ENCODE results near the gene GPR35.

The GPR35 gene

DNA sequence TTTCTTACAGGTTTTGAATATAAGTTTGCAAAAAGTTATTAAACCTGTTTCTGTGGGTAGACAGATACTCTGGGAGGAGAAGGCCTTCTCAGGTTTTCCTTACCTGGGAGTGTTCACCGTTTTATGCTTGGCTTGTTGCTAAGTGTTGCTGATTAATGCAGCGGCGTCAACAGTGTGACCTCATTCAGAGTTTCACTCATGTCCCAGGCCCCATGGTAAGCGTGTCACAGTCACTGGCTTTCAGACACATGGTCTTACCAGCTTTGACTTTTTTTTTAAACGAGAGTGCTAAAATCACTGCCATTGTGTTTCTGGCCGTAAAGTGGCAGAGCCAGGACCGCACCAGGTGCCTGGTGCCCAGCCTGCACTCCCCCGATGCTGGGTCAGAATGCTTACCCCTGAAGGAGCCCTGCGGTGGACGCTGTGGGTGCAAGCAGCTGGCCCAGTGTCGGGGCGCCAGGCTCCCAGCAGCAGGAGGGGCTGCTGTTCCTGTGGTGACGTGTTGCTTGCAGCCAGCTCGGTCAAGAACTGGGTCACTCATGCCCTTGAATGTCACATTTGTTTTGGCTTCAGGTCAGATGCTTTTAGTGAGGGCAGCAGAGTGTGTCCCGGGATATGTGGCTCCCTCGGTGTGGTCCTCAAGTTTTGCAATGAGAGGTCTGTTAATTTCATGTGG, 35.3 kb upstream of the GPR35 start:
- DNase-seq = no peak

DNA sequence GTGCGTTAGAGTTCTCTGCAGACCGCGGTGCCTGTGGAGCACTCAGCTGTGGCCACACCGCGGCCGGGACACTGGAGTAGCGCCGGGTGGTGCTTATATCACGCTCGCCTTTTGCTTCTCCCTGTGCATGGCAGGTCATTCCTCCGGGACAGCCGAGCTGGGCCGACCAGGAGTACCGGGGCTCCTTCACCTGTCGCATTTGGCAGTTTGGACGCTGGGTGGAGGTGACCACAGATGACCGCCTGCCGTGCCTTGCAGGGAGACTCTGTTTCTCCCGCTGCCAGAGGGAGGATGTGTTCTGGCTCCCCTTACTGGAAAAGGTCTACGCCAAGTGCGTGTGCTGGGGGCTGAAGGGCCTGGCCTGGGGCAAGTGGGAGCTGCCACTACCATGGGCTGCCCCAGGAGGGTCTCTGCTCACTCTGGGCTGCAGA, 34.6 kb upstream of the GPR35 start:
- no peak for DNase-seq

DNA sequence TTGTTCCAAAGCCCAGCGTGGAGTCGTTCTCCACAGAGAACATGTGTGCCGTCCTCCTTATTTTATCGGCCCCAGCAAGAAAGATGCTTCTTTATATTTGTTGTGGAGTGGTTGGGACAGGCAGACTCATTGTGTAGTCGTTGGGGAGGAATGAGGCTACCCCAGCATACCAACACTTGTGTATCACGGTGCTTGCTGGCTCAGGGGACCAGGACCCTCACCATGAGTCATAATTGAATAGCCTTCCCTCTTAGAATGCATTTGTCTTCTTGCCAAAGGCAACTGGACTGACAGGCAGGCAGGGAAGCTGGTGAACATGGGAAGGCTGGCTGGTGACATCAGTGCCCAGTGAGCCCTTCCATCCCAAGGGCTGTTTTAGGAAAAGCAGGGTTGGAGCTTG, 34.1 kb upstream of the GPR35 start:
- no peak for DNase-seq

DNA sequence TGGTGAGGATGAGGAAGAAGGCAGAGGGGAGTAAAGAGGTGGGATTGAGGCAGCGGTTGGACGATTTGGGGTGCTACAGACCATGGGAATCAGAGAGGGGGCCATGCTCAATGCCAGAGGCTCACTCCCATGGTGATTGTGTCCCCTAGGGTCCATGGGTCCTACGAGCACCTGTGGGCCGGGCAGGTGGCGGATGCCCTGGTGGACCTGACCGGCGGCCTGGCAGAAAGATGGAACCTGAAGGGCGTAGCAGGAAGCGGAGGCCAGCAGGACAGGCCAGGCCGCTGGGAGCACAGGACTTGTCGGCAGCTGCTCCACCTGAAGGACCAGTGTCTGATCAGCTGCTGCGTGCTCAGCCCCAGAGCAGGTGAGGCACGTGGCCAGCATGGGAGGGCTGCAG, 33.5 kb upstream of the GPR35 start:
- no peak for DNase-seq

DNA sequence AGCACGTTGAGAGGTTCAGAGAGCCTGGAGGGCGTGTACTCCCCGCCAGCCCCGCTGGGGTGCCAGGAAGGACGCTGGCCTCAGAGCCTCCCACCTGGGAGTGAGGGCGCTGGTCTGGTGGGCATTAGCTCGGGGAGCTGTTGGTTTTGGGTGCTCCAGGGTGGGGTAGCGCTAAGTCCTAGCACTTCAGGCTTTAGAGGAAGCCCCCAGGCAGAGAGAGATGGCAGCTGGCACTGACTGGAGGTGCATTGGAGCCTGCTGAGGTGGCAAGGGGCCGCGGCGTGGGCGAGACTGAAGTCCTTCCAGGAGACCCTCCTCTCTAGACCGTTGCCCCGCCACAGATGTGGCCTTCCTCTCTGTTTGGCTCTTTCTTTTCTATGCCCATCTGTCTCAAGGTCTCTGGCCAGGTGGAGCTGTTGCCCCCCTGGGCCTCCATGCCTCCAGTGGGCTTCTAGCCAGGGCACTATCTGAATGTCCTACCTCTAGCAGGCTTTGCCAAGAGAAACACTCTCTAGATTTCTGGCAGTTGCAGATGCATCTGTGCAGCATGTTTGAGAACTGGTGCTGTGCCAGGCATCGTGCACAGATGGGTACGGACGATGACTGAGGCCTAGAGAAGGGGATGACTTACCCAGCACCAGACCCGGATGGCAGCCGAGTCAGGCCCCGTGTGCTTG, 32.1 kb upstream of the GPR35 start:
- no peak for DNase-seq

DNA sequence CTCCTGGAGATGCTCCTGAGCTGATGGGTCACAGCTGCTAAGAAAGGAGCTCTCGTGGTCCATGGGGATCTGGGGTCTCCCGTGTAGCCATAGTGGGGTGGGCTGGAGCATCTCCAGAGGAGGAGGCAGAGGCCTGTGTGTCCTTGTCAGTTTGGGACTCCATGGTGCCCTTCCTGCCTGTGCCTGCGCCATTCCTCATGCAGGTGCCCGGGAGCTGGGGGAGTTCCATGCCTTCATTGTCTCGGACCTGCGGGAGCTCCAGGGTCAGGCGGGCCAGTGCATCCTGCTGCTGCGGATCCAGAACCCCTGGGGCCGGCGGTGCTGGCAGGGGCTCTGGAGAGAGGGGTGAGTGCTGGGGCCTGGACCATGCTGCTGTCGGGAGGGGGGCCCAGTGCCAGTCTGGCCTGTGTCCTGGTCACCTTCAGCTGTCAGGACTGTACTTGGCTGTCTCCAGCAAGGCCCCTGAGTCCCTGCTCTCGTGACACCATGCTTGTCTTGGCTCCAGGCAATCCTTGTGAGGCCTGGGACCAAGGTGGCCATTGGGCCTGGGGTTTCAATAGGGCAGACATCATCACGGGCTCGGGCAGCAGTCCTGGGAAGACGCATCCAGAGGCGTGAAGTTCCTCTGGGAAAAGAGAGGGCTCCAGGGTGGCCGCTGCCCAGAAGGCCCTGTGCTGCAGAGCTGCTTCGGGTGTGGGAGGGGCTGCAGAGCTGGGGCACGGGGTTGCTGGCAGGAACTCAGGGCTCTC, 31.4 kb upstream of the GPR35 start:
- DNase-seq = no peak

DNA sequence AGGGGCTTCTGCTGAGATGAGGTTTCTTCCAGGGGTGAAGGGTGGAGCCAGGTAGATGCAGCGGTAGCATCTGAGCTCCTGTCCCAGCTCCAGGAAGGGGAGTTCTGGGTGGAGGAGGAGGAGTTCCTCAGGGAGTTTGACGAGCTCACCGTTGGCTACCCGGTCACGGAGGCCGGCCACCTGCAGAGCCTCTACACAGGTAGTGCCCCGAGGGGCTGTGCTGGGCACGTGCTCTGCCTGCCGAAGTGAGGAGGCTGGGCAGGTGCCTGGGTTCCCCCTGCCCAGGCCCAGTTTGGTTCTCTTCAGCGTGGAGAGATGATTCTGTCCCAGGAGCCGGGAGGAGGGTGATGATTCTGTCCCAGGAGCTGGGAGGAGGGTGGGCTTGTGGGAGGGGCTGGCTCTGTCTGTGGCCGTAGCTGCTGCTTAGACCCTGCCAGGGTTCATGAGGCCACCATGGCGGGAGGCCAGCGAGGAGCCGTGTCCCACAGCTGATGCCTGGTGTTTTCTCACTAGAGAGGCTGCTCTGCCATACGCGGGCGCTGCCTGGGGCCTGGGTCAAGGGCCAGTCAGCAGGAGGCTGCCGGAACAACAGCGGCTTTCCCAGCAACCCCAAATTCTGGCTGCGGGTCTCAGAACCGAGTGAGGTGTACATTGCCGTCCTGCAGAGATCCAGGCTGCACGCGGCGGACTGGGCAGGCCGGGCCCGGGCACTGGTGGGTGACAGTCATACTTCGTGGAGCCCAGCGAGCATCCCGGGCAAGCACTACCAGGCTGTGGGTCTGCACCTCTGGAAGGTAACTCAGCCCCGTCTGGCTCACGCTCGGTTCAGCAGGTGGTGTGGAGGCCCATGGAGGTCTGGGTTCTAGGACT, 30.5 kb upstream of the GPR35 start:
- no peak for DNase-seq

DNA sequence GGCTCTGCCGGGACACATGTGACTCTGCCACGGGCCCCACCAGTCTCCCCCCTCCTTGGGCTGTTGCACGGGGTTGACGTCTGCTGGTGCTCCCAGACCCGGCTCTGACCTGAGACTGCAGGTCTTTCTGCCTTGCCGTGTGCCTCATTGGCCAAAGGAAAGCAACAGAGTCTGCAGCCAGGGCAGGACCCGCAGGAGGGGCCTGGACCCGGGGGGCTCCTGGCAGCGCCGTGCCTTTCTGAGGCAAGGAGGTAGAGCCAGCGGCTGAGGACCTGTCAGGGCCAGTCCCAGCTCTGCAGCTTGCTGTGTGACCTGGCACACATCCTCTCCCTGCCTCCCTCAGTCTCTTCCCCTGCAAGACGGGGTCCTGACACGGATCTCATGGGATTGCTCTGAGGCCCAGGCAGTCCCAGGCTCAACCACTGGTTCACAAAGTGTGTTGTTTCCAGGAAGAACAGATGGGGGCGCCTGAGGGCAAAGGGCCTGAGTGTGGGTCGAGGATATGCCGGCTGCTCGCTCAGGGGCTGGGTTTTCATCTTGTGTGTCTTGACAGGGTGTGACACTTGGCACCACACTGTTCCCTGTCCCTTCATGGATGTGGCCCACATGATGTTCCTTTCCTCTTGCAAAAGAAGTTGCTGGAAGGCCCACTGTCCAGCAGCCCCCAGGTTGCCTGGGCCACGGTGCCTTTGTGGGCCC, 29.8 kb upstream of the GPR35 start:
- DNase-seq = peak in 1 of 2 experiments; percentile 11

DNA sequence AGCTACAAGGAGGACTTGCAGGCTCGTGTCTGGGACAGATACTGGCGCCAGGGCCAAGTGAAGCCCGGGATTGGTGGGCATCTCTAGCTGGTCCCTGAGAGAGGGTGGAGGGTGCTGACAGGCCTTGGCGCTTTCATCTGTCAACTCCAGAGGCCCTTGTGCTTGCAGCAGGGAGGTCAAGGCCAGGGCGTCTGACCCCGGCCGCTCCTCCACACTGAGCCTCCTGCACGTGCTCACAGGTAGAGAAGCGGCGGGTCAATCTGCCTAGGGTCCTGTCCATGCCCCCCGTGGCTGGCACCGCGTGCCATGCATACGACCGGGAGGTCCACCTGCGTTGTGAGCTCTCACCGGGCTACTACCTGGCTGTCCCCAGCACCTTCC, 29.2 kb upstream of the GPR35 start:
- DNase-seq = no peak

DNA sequence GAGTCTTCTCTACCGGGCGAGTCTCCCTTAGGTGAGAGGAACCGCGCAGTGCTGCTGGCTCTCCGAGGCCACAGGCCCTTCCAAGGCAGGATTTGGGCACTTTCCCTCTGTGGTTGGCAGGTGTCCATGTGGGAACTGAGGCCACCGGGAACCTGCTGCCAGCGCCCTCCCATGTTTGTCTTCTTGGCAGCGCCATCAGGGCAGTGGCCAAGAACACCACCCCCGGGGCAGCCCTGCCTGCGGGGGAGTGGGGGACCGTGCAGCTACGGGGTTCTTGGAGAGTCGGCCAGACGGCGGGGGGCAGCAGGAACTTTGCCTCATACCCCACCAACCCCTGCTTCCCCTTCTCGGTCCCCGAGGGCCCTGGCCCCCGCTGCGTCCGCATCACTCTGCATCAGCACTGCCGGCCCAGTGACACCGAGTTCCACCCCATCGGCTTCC, 28.8 kb upstream of the GPR35 start:
- no peak for DNase-seq

DNA sequence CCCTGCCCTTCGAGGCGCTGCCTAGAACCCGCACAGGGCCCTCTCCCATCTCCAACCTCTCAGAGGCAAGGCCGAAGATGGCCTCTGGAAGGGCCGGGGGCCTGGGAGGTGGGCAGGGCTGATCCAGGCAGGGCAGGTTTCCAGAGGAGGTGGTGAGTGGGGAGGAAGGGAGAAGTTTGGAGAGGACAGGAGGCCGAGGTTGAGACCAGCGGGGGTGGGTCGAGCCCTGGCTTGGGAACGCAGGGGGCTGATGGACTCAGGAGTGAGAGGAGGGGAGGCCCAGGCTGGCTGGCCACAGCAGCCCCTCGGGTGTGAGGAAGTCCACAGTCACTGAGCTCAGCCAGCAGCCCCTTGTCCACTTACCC, 28.2 kb upstream of the GPR35 start:
- DNase-seq = no peak

DNA sequence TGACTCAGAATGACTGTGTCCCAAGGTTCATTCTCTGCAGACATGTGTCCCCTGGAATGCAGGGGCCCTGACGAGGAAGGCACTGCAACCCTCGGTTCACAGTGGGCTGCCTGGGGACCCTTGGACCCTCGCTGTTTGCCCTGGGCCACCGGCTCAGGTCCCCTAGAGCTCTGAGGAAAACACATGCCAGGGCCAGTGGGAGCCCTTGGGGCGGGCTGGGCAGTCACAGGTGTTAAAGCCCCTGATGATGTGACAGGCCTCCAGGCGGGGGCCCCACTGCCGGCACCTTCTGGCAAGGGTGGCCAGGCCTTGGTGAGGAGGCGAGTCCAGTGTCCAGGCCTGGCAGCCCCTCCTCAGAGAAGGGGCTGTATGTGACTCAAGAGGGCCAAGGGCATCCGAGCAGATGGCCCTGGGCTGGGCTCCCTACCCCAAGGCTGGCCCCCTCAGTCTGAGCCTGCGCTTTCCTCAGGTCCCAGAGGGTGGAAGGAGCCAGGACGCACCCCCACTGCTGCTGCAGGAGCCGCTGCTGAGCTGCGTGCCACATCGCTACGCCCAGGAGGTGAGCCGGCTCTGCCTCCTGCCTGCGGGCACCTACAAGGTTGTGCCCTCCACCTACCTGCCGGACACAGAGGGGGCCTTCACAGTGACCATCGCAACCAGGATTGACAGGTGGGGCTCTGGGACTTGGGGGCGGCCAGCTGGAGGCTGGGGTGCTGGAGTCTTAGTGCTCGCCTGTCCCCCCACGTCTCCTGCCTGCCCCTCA, 27.7 kb upstream of the GPR35 start:
- DNase-seq = no peak

DNA sequence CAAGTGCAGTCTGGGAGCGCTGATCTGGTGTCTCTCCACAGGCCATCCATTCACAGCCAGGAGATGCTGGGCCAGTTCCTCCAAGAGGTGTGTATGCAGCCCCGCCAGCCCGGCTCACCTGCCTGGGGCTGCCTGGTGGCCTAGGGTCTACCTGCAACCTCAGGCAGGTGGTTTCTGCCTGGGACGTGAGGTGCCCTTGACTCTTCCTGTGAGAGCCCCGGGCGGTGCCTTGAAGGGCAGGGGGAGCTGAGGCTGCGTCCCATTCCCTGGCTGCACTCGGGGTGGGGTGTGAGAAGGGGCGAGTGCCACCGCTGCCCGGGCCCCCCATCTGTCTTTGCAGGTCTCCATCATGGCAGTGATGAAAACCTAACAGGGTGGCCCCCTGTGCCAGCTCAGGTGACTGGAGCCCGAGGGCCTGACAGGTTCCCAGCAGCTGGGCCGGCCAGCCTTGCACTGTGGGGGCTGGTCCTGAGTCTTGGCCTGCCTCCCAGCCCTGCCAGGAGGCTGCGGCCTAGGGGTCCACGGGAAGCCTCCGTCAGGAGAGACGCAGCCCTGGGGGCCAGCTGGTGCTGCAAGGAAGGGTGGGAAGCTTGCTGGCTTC, 26.9 kb upstream of the GPR35 start:
- no peak for DNase-seq

DNA sequence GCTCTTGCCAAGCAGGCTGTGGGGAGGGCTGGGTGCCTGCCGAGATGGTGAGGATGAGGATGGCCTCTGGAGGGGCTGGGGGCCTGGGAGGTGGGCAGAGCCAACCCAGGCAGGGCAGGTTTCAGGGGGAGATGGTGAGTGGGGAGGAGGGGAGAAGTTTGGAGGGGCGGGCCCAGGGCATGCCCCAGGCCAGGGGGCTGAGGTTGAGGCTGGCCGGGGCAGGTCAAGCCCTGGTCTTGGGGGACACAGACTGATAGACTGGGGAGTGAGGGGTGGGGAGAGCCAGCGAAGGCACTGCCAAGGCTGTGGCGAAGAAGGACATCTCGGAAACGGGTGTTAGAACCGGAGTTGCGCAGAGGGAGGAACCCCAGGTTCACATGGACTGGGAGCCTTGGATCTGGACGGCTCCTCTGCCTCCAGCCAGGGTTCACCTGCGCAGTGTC, 26.1 kb upstream of the GPR35 start:
- DNase-seq = no peak

DNA sequence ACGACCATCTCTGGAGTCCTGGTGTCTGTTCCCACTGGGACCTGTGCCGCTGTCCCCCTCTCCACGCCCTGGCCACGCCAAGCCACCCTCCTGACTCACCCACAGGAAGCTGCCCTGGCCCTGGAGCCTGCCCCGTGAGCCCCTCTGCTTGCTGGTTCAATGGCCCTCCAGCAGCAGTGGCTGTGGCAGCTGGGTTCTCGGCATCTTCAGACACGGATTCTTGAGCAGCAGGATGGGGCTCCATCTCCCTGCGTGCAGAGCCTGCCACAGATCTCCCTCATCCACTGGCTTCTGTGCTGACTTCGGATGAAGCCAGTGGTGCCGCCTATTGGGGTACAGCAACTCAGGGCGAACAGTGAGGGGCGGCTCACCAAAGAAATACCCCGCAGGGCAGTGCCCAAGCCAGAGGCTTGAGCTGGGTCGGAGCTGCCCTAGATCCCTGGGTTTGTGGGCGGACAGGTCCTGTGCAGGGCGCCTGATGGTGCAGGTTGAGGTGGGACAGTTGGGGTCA, 24.8 kb upstream of the GPR35 start:
- DNase-seq = no peak

DNA sequence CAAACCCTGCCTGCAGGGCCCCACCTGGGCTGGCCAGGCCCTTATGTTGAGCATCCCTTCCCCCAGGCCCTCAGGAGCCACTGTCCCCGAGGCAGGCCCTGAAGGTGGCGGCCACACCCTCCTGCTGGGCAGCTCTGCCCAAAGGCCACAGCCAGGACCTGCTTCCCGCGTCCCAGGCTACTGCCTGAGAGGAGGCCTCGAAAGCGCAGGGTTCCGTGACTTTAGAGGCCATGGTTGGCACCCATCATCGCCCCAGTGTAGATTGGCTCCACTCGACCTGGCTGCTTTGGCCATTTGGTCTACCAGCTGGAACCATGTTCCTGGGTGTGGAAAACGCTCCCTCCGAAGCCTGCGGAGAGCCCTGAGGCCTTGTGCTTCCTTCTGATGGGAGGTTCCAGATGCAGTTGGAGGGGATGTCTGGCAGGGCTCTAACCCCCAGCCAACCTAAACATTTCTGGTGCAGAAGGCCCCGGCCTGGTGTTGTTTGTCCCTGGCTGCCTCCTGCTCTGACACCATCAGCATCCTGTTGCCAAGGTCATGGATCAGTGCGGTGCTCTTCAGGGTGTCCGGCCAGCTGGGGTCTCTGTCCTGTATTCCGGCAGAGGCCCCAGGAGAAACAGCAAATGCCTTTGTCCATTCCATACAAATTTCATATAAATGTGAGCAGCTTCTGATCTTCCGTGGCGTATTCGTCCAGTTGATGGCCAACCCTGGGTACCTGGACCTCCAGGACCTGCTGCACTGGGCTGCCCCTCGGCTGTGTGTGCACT, 24.0 kb upstream of the GPR35 start:
- no peak for DNase-seq

DNA sequence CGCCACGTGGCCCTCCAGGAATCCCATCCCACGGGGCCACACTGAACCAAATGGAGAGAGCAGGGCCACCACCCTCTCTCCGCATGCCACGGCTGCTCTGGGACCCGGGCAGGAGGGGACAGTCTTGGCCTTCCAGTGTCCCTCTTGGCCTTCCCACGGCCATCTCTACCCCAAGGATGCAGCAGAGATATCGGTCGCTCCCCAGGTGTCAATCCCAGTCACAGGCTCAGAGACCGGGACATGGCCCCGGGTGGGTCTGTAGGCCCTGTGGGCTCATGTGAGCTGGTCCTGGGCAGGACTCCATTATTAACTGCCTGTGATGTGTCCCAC, 23.5 kb upstream of the GPR35 start:
- no peak for DNase-seq

DNA sequence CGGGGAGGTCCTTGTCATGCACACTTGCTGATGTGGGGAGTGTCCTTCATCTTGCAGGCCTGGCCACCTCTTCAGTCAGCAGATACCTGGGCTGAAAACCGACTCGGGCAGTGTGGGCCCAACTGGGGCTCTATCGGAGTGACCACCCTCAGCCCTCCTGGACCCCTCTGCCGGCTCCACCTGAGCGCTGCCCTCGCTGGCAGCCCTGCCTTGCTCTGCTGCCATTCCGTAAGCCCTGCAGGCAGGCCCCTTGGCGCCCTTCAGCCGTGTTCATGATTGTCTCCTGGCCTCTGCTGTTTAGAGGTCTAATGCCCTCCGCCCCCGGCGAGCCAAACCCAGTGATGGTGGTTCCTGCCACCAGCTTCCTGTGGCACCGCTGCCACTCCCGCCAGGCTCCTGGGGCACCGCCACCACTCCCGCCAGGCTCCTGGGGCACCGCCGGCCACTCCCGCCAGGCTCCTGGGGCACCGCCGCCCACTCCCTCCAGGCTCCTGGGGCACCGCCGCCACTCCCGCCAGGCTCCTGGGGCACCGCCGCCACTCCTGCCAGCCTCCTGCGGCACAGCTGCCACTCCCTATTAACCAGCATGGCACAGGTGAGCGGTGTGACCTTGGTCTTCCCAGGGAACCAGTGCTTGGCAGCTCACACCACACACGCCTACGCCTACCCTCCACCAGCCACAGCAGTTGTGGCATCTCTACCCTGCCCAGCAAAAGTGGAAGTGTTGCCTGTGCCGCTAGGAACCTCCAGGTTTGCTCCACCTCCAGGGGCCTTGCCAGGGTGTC, 22.8 kb upstream of the GPR35 start:
- DNase-seq = no peak

DNA sequence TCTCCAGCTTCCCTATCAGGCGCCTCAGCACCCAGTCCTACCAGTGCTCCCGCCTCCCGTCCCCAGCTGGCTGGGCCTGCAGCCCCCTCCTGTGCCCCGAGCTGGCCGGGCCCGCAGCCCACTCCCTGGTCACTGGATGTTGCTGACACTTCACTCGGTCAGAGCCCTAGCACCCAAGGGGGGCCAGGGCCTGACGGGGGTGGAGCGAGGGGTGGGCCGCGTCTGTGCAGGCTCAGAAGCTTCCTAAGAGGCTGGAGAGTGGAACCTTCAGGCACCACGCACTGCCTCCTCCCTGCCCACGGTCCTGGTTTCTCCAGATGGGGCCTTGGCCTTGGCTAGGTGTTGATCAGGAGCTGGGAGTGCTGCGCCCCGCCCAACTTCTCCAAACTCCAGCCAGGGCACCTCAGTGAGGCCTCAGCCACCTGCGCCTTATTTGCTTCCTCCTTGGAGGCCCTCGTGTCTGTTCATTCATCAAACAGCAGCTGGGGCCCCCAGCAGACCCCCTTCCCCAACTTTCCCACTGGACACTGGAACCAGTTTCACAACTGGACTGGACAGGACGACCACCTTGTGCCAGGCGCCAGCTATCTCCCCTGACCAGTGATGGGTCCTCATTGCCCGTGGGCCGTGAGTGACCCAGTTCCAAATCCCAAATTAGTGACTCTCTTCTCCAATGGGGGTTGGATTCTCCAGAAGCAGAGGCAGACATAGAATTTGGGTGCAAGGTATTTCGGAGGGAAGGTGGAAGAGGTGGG, 22.0 kb upstream of the GPR35 start:
- no peak for DNase-seq

All from NCI-H2081 (cell line).